AG10803 (cell line): Measurements from ENCODE around the gene SMIM17.

ENCODE experiments used
- DNase-seq: peaks from one replicate; pipeline ENCODE4 v3.0.0; 2010; ENCODE audit warnings: low read depth
- H3K4me3 ChIP-seq: 2 replicates; pipeline ENCODE4 v1.5.1; 2011; ENCODE audit warnings: mild to moderate bottlenecking, low read length, control low read depth
- TF ChIP-seq, protein P1 (sequence below): conservative IDR thresholded peaks from 2 replicates; pipeline ENCODE4 v1.5.1; 2011; ENCODE audit warnings: mild to moderate bottlenecking, low read length, control low read depth, inconsistent platforms

SMIM17 gene

DNA sequence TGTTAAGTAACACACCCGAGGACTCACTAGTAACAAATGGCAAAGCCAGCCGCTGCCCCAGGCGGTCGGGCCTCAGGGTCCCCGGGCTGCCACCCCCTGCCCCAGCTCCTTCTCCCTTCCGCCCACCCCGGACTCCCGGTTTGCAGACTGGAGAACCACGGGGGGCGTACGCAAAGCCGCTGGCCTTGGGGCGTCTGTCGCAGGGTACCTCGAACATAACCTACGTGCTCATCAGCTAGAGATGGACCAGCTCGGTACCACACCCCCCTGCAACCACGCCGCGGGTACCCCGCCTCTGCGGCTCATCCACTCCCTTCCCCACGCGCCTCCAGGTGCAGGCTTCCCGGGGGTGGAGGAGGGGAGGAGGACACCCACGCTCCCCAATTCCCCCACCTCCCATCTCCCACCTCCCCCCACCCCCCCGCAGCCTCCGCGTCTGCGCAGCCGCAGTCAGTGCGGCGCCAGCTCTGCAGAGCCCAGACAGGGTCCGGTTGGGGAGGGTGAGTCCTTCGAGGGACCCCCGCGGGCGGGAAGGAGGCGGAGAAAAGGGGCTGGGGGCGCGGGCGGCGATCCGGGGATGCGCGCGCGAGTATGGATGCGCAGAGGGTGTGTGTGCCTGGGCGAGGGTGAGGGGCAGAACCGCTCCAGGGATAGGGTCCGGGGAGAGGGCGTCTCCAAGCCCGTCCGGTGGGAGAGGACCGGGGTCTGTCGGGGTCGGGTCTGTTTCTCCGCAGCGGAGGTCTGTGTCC is at the start of gene SMIM17:
SMIM17 (plus strand) TSS at position 449 of the 749 bp plus-strand sequence. CDS start 2,509 bp downstream, outside the sequence.
- no peak within 1 kb of the TSS for H3K4me3 ChIP-seq
- TF ChIP-seq, protein P1, sequence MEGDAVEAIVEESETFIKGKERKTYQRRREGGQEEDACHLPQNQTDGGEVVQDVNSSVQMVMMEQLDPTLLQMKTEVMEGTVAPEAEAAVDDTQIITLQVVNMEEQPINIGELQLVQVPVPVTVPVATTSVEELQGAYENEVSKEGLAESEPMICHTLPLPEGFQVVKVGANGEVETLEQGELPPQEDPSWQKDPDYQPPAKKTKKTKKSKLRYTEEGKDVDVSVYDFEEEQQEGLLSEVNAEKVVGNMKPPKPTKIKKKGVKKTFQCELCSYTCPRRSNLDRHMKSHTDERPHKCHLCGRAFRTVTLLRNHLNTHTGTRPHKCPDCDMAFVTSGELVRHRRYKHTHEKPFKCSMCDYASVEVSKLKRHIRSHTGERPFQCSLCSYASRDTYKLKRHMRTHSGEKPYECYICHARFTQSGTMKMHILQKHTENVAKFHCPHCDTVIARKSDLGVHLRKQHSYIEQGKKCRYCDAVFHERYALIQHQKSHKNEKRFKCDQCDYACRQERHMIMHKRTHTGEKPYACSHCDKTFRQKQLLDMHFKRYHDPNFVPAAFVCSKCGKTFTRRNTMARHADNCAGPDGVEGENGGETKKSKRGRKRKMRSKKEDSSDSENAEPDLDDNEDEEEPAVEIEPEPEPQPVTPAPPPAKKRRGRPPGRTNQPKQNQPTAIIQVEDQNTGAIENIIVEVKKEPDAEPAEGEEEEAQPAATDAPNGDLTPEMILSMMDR, result no peak
- DNase-seq, result no peak

- peak overlapping the region; percentile 96; the same call in 1 of the 2 replicates for H3K4me3 ChIP-seq
- TF ChIP-seq, protein P1, result no peak
- no peak for DNase-seq
Observed at GRCh38 chr19:56594446-56594782, 48.5 kb upstream of the SMIM17 start.

DNA sequence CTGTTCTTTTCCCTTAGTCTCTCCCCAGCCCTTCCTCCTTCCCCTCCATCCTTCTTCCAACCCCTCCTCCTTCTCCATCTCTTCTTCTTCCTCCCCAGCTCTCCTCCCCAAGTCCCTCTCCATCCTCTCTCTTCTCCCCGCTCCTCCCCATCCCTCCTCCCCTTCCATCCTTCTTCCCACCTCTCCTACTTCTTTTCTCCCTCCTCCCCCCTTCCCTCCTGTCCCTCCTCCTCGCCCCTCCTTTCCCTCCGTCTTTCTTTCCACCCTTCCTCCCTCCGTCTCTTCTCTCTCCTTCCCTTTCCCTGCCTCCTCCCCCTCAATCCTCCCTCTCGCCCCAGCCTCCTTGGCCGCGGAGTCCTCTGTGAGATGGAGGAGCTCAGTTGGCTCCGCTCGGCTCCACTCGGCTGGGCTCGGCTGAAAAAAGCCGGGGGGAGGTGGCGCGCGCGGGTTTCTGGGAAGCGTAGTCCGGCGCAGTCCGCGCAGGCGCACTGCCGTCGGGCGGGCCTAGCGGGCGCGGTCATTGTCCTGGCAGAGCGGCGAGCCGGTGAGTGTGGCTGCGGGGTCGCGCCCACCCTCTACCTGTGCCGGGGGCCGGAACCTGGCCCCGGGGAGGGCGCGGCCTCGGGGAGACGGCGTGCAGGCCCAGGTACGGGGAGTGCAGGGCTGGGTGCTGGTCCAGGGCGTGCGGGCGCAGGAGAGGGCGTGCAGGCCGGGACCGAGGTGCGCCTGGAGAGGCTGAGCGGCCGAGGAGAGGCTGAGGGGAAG is 48.0 kb upstream of the SMIM17 start, which contains the start of gene ZNF71:
ZNF71 (plus strand) TSS at position 520 of the 765 bp plus-strand sequence. CDS start 6,257 bp downstream, outside the sequence.
- TF ChIP-seq, protein P1, result no peak
- H3K4me3 ChIP-seq, result peak within 1 kb of the TSS; percentile 96
- DNase-seq, result peak; percentile 83

GRCh38 chr19:56595548-56595899 is 47.4 kb upstream of the SMIM17 start:
- TF ChIP-seq, protein P1, result no peak
- peak overlapping the region; percentile 96 for H3K4me3 ChIP-seq
- no peak for DNase-seq

DNA sequence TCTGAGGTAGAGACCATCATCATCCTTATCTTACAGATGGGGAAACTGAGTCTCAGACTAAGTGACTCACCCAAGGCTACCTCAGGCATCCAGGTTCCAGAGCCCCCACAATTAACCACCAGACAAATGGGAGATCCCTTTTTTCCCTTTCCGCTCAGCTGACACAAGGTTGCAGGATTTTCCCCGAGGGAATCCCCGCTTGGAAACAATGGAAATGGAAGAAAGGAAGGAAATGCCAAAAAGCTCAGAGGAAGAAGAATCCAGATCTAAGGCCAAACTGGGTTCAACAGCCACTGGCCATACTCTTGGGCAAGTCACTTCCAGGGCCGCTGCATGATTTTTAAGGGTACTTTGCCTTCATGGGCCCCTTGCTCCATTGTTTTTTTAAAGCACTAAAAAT is 46.3 kb upstream of the SMIM17 start:
- TF ChIP-seq, protein P1, result no peak
- DNase-seq, result no peak
- no peak overlapping the region for H3K4me3 ChIP-seq

GRCh38 chr19:56597696-56598095 is 45.3 kb upstream of the SMIM17 start:
- TF ChIP-seq, protein P1, result no peak
- DNase-seq, result no peak
- H3K4me3 ChIP-seq, result no peak overlapping the region
